HL-60 (cell line): Measurements from ENCODE around the gene YIF1A.

Experiments
- GABPA ChIP-seq: IDR thresholded peaks from 2 replicates; pipeline ENCODE4 v1.6.1; 2012; ENCODE audit warnings: low read depth
- POLR2AphosphoS5 ChIP-seq: IDR thresholded peaks from 2 replicates; pipeline ENCODE4 v1.6.1; 2012; ENCODE audit warnings: low read depth
- SPI1 ChIP-seq: IDR thresholded peaks from 2 replicates; pipeline ENCODE4 v1.6.1; 2012; ENCODE audit warnings: low read depth, mild to moderate bottlenecking, borderline replicate concordance
- TF ChIP-seq, protein P1 (sequence below): IDR thresholded peaks from 2 replicates; pipeline ENCODE4 v1.6.1; 2012; ENCODE audit warnings: low read depth; ENCODE audit not compliant: insufficient replicate concordance
- TF ChIP-seq, protein P2 (sequence below): IDR thresholded peaks from one replicate; pipeline ENCODE4 v1.5.1; 2011; ENCODE audit warnings: low read length, control low read depth, inconsistent platforms; ENCODE audit not compliant: insufficient read depth

DNA sequence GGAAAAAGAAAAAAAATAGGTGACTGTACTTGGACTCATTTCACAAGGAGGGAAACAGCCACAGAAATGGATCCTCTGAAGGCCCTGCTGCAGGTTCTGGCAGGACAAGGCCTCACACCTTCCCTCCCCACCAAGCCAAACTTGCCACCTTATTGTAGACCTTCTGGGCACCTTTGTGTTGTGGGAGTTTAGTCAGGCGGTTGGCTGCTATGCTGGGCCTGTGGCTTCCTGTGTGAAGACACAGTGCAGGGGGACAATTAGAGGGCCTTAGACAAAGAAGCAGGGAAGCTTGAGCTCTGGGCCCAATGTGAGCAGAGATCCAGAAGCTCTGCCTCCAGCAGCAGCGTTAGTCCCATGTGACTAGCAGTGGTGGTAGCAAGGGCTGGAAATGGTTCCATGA is 16.3 kb downstream of the YIF1A start:
- TF ChIP-seq, protein P1, sequence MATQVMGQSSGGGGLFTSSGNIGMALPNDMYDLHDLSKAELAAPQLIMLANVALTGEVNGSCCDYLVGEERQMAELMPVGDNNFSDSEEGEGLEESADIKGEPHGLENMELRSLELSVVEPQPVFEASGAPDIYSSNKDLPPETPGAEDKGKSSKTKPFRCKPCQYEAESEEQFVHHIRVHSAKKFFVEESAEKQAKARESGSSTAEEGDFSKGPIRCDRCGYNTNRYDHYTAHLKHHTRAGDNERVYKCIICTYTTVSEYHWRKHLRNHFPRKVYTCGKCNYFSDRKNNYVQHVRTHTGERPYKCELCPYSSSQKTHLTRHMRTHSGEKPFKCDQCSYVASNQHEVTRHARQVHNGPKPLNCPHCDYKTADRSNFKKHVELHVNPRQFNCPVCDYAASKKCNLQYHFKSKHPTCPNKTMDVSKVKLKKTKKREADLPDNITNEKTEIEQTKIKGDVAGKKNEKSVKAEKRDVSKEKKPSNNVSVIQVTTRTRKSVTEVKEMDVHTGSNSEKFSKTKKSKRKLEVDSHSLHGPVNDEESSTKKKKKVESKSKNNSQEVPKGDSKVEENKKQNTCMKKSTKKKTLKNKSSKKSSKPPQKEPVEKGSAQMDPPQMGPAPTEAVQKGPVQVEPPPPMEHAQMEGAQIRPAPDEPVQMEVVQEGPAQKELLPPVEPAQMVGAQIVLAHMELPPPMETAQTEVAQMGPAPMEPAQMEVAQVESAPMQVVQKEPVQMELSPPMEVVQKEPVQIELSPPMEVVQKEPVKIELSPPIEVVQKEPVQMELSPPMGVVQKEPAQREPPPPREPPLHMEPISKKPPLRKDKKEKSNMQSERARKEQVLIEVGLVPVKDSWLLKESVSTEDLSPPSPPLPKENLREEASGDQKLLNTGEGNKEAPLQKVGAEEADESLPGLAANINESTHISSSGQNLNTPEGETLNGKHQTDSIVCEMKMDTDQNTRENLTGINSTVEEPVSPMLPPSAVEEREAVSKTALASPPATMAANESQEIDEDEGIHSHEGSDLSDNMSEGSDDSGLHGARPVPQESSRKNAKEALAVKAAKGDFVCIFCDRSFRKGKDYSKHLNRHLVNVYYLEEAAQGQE: no peak
- TF ChIP-seq, protein P2, sequence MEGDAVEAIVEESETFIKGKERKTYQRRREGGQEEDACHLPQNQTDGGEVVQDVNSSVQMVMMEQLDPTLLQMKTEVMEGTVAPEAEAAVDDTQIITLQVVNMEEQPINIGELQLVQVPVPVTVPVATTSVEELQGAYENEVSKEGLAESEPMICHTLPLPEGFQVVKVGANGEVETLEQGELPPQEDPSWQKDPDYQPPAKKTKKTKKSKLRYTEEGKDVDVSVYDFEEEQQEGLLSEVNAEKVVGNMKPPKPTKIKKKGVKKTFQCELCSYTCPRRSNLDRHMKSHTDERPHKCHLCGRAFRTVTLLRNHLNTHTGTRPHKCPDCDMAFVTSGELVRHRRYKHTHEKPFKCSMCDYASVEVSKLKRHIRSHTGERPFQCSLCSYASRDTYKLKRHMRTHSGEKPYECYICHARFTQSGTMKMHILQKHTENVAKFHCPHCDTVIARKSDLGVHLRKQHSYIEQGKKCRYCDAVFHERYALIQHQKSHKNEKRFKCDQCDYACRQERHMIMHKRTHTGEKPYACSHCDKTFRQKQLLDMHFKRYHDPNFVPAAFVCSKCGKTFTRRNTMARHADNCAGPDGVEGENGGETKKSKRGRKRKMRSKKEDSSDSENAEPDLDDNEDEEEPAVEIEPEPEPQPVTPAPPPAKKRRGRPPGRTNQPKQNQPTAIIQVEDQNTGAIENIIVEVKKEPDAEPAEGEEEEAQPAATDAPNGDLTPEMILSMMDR: no peak
- TF ChIP-seq POLR2AphosphoS5: no peak
- no peak for TF ChIP-seq GABPA
- TF ChIP-seq SPI1: no peak
